Aorta (tissue), 5 donors: Measurements from ENCODE around the gene PDE3A. TPM values are rescaled to one million over a fixed set of nuclear protein-coding genes. Genes with fewer than 3 reads are reported as not detected.
"Not testable (repeated sequence)": the region's sequence is repeated elsewhere in the genome, so short reads cannot be mapped to it uniquely, and the experiment has no call there.

Source experiments
- ATAC-seq: fragments of 200-7000 bp; cut with Tn5 transposase; one replicate; pipeline ENCODE4 v1.9.1; 2022; ENCODE audit warnings: moderate library complexity; ENCODE audit not compliant: low FRiP score
- DNase-seq, 2 donors: peaks; one replicate each; pipeline ENCODE4 v3.0.0-alpha.2; 2020
- H3K27ac ChIP-seq, 2 donors: one replicate each; pipeline ENCODE4 v1.5.1; 2013; ENCODE audit warnings: low read length in 2 of 2, mild to moderate bottlenecking in 2 of 2, moderate library complexity in 2 of 2, control low read depth in 1 of 2, inconsistent platforms in 1 of 2, low read depth in 1 of 2
- H3K27me3 ChIP-seq, 2 donors: one replicate each; pipeline ENCODE4 v1.6.1; 2013; ENCODE audit warnings: control low read depth in 1 of 2, low read length in 1 of 2, mild to moderate bottlenecking in 1 of 2, moderate library complexity in 1 of 2; ENCODE audit not compliant: insufficient read depth in 2 of 2, control insufficient read depth in 1 of 2
- H3K36me3 ChIP-seq, 2 donors: one replicate each; pipeline ENCODE4 v1.6.1; 2013; ENCODE audit warnings: control low read depth in 1 of 2, low read length in 1 of 2, mild to moderate bottlenecking in 1 of 2; ENCODE audit not compliant: insufficient read depth in 2 of 2, control insufficient read depth in 1 of 2
- H3K4me1 ChIP-seq, 2 donors: one replicate each; pipeline ENCODE4 v1.6.1; 2013; ENCODE audit warnings: low read length in 2 of 2, control low read depth in 1 of 2, mild to moderate bottlenecking in 1 of 2, moderate library complexity in 1 of 2; ENCODE audit not compliant: insufficient read depth in 2 of 2, control insufficient read depth in 1 of 2
- H3K4me3 ChIP-seq, 2 donors: one replicate each; pipeline ENCODE4 v1.5.1; 2013; ENCODE audit warnings: low read length in 2 of 2, control low read depth in 1 of 2, mild to moderate bottlenecking in 1 of 2
- H3K9me3 ChIP-seq: one replicate; pipeline ENCODE4 v1.6.1; 2013; ENCODE audit warnings: mild to moderate bottlenecking, low read length; ENCODE audit not compliant: control insufficient read depth
- WGBS, 2 donors: extraction: QIAGEN DNeasy Blood & Tissue Kit; methylation state at CpG; one replicate each; pipeline ENCODE4 v1.1.7; 2013; 5-methylcytosine and 5-hydroxymethylcytosine counted together
- intact Hi-C, 2 donors: fragments of 100-400 bp; cut with DNase I; formaldehyde crosslinking; loops; one replicate each; pipeline versions ENCODE4 v1.14.2 to v1.15.0; 2022
- polyA plus RNA-seq, 2 donors: library from polyadenylated mRNA; stranded (reverse); fragments of 200-250 nt; gene quantifications; one replicate each; pipeline ENCODE4 v1.2.3, GENCODE V29; 2013
- total RNA-seq, 2 donors: library from RNA; stranded (reverse); fragmentation: NEBNext Ultra II Directional; extraction: Animal tissue kit (Norgen Biotek cat#: 25700); gene quantifications; one replicate each; pipeline ENCODE4 v1.2.1, GENCODE V29; 2021
- donor health status: healthy with polysubstance abuse.
- donor health status: Bipolar disorder and iron deficiency.
- donor health status: DM: no; HTN: no; CAD: no.
- donor health status: DM: no; HTN: no; CAD: no.
- donor health status: DM: yes; HTN: yes; CAD: no.

PDE3A gene
- total and polyA plus RNA-seq, 4 donors: 7.4 to 99.3 (median 62.4) TPM

DNA sequence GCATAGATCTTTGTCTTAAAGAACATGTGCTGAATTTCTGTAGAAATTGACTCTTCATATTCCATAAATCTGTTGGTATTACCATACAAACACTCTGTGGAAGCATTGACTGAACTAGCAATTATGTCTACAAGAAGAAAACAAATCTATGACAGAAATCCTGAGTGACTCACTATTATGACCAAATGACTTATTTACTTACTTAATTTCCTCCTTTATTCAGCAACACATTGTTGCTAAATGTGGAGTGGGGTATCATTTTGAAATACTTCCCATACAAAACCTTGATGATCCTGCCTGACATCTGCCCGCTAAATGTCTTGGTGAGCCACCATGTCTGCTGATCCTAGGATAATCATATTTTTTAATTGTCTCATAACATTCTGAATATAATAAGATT is 227.7 kb downstream of the PDE3A start:
- intact Hi-C loops: no loop called here
- H3K4me1 ChIP-seq: peaks cover 0 to 3% of the 10 kb centered on the region in 2 donors
- no peak overlapping the region for H3K27ac ChIP-seq
- no peaks in the 10 kb centered on the region for H3K36me3 ChIP-seq
- no peak overlapping the region for H3K4me3 ChIP-seq
- ATAC-seq: no peak
- H3K27me3 ChIP-seq: no peaks in the 10 kb centered on the region
- WGBS, 2 donors: 0% methylated on average over 1 of the region's 1 CpG
- H3K9me3 ChIP-seq: no peaks in the 10 kb centered on the region
- no peak for DNase-seq

DNA sequence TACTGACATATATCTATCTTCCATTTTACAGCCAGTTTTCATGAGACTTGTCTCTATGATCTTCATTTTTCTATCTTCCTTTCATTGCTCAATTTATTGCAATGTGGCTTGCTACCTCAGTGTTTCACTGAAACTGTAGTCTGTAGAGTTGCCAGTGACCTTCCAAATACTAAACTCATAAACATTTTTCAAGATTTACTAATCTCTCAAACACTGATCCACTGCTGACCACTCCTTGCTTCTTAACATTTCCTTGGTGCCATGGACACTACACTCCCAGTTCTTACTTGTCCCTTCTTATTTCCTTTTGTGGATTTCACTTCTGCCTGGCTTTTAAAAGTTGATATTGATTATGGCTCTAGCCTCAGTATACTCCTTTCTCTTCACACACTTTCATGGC is 231.4 kb downstream of the PDE3A start:
- peak overlapping the region in 1 of 2 donors; percentile 27 for H3K27ac ChIP-seq
- intact Hi-C loops: loop anchor here (5.0 to 10.0 kb wide), 4 partner anchors 135 to 945 kb away; no protein-coding TSS in a partner anchor
- ATAC-seq: no peak
- H3K4me1 ChIP-seq: peaks cover 0 to 7% of the 10 kb centered on the region in 2 donors
- no peaks in the 10 kb centered on the region for H3K9me3 ChIP-seq
- no peak for DNase-seq
- no peaks in the 10 kb centered on the region for H3K36me3 ChIP-seq
- no peak overlapping the region for H3K4me3 ChIP-seq
- H3K27me3 ChIP-seq: no peaks in the 10 kb centered on the region

DNA sequence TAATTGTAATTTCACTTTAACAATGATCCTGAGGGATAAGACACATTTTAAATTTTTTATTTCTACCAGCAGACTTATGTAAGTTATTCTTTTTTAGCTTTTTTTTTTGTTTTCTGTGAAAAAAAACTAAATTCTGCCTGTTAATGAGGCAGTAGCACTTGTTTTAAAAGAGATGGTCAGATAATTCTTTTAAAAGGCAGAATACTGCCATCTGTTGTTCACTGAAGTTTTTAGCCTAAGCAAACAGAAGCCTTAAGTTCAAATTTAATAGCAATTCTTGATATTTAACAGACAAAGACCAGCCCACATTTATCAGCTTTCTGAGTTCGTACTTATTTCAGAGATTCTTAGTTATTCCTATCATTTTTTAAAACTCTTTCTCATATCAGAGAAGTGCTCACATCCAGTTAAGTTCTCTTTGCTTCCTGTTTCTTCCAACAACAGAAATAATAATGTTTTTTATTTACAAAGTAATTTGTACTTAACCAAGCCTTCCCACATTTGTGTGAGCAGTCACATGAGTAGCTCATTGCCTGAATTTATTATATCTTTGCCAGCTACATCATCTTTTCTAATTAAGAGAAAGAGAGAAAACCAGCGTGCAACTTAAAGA is 233.4 kb downstream of the PDE3A start:
- Histone ChIP-seq H3K9me3 (no peaks in the 10 kb centered on the region), H3K4me1 (peaks cover 0 to 7% of the 10 kb centered on the region in 2 donors)
- ATAC-seq: no peak

DNA sequence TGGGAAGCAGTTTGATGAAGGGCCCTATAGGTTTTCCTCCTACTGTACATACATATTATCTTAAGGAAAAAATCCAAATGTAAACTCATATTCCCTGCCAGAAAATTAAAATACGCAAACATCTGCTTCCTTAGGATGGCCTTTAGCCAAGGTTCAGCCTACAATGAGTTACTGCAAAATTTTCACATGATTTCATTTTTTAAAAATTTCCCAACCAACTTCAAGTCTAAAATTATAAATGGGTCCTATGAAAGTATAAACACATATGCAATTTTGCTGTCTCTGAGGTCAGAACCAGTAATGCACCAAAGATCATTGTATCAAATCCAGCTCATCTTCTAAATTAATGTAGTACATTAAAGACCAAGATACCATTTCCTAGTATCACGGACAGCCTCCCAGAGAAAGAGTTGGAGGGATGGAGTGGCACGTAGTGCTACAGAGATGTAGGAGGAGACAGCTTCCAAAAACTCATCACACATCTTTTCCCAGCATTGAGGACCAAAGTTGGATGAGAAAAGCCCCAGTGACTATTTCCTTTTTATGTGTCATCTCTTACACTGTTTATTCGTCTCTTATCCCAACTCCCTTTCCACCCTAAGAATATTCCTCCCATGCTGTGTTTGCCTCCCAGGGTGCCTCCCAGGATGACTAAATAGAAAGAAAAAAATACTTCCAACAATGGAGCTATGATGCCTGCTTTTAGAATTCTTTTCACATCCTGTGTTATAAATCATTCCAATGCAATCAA is 234.5 kb downstream of the PDE3A start:
- Histone ChIP-seq H3K27me3 (no peaks in the 10 kb centered on the region), H3K27ac (peak overlapping the region; percentile 75 to 76), H3K4me3 (no peak overlapping the region), H3K36me3 (no peaks in the 10 kb centered on the region), H3K4me1 (peaks cover 0 to 7% of the 10 kb centered on the region in 2 donors), H3K9me3 (no peaks in the 10 kb centered on the region)
- no peak for DNase-seq
- intact Hi-C loops: loop anchor here (5.0 to 10.0 kb wide), 4 partner anchors 138 to 948 kb away; no protein-coding TSS in a partner anchor
- no peak for ATAC-seq
- 3 to 5% methylated on average over 4 of the region's 4 CpGs for WGBS, 2 donors

More for the DNA sequence above, 233.4 kb downstream of the PDE3A start:
- H3K4me3 ChIP-seq: no peak overlapping the region
- DNase-seq: no peak
- H3K36me3 ChIP-seq: no peaks in the 10 kb centered on the region
- H3K27ac ChIP-seq: no peak overlapping the region
- WGBS, 2 donors: 17 to 22% methylated on average over 2 of the region's 2 CpGs
- no peaks in the 10 kb centered on the region for H3K27me3 ChIP-seq
- intact Hi-C loops: loop anchor here (5.0 to 10.0 kb wide), 4 partner anchors 137 to 947 kb away; no protein-coding TSS in a partner anchor

DNA sequence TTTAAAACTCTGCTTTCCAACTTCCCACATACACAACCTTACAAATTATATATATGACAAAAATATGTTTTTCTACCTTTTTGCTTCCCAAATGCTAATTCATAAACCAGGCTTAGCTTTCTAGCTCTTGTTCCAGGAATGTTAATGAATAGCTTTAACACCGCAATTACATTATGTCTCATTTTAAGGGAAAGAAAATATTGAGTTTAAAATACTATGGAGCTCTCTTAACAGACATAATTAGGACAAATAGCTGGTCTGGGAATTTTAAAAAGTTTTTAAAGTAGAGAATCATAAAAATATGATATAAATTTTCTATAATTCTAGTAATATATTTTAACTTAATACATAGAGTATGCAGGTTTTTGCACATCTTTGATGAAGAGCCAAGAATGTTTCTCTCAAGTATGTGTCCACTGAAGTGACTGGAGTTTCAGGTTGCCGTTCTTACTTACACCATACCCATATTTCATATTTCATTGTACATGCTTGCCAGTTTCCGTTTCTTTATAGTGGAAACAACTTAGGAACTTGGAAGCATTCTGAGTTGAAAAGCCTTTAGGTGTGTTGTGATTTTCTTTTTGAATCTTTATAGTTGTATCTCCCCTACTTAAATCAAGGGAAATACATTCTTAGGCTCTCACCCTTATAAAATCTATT is 236.2 kb downstream of the PDE3A start:
- Histone ChIP-seq H3K36me3 (no peaks in the 10 kb centered on the region), H3K27ac (peak overlapping the region in 1 of 2 donors; percentile 76), H3K27me3 (no peaks in the 10 kb centered on the region), H3K4me1 (peaks cover 0 to 8% of the 10 kb centered on the region in 2 donors), H3K9me3 (no peaks in the 10 kb centered on the region), H3K4me3 (no peak overlapping the region)
- 33 to 38% methylated on average over 3 of the region's 3 CpGs for WGBS, 2 donors
- intact Hi-C loops: loop anchor here (5.0 to 10.0 kb wide), 4 partner anchors 140 to 950 kb away; no protein-coding TSS in a partner anchor
- DNase-seq: no peak
- no peak for ATAC-seq

DNA sequence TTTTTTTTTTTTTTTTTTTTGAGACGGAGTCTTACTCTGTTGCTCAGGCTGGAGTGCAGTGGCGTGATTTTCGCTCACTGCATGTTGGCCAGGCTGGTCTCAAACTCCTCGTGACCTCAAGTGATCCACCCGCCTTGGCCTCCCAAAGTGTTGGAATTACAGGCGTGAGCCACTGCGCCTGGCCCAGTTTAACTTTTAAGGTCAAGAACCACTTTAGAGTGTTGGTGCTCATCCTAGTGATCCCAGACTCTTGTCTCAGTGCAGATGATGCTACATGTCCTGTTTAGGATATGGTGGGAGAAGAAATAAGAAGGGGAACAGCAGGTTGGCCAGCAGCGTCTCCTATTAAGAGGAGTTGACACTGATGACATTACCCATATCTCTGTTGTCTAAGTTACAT is 246.7 kb downstream of the PDE3A start:
- H3K4me3 ChIP-seq, H3K4me1 ChIP-seq, H3K27ac ChIP-seq, H3K36me3 ChIP-seq, H3K27me3 ChIP-seq, H3K9me3 ChIP-seq, intact Hi-C loops, DNase-seq, ATAC-seq: not testable (repeated sequence)
- WGBS, 2 donors: 92 to 94% methylated on average over 7 to 8 of the region's 8 CpGs

DNA sequence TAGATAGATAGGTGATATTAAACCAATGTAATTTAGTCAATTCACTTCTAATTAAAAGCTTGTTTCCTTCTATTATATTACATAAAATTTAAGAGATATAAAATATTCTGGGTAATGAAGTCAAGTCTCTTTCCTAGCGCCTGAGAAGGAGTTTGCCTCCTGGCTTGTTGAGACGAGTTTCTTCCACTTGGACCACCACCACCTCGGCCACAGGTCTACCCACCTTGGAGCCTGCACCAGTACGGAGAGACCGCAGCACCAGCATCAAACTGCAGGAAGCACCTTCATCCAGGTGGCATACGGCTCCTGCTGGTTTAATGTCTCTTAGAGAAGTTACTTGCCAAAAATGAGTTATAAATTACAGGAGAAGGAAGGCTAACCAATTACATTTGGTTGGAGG is 247.8 kb downstream of the PDE3A start:
- H3K4me1 ChIP-seq: no peaks in the 10 kb centered on the region
- H3K36me3 ChIP-seq: peaks cover 0 to 2% of the 10 kb centered on the region in 2 donors
- H3K27ac ChIP-seq: no peak overlapping the region
- ATAC-seq: no peak
- intact Hi-C loops: no loop called here
- 96% methylated on average over 6 of the region's 6 CpGs for WGBS, 2 donors
- no peaks in the 10 kb centered on the region for H3K9me3 ChIP-seq
- H3K27me3 ChIP-seq: no peaks in the 10 kb centered on the region
- H3K4me3 ChIP-seq: no peak overlapping the region
- DNase-seq: no peak

DNA sequence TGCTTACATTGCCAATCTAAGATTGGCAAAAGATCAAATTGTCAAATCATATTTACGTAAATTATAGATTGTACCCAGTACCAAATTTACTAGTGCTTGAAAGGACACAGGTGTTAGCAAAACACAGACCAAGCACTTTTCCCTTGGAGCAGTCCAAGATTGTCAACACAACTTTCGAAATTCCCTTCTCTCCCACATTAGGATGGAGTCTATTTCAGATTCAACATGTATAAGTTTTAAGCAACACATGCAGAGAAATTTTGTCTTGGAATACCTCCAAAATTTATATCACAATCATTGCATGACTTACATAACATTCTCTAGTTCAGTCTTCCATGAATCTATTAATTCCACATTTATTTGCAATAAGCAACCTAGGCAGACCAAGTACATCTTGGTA is 251.9 kb downstream of the PDE3A start:
- DNase-seq: no peak
- H3K27me3 ChIP-seq: no peaks in the 10 kb centered on the region
- 73 to 80% methylated on average over 2 of the region's 2 CpGs for WGBS, 2 donors
- H3K9me3 ChIP-seq: no peaks in the 10 kb centered on the region
- intact Hi-C loops: no loop called here
- H3K27ac ChIP-seq: no peak overlapping the region
- peaks cover 2 to 4% of the 10 kb centered on the region in 2 donors for H3K4me1 ChIP-seq
- no peak overlapping the region for H3K4me3 ChIP-seq
- peaks cover 0 to 6% of the 10 kb centered on the region in 2 donors for H3K36me3 ChIP-seq
- ATAC-seq: no peak
